Gastroesophageal sphincter (tissue), 3 donors: ENCODE results near the gene CCDC186.

Source experiments
- CTCF ChIP-seq, 4 experiments: fragments of 200-600 bp in 2 of 4; fragments of 450-650 bp in 2 of 4; sonication (generic) in 1 of 4; IDR thresholded peaks; one replicate each; pipeline ENCODE4 v1.5.1; 2017 to 2019; ENCODE audit warnings: antibody characterized with exemption in 4 of 4, mild to moderate bottlenecking in 2 of 4, moderate library complexity in 2 of 4
- EP300 ChIP-seq: sonication (generic); formaldehyde crosslinking; IDR thresholded peaks from one replicate; pipeline ENCODE4 v1.6.1; 2017; ENCODE audit warnings: antibody characterized with exemption, mild to moderate bottlenecking
- POLR2A ChIP-seq, 2 donors: fragments of 450-650 bp; IDR thresholded peaks; one replicate each; pipeline ENCODE4 v1.6.1; 2017; ENCODE audit warnings: antibody characterized with exemption in 2 of 2, mild to moderate bottlenecking in 2 of 2, moderate library complexity in 1 of 2
- POLR2AphosphoS5 ChIP-seq: sonication (generic); formaldehyde crosslinking; IDR thresholded peaks from one replicate; pipeline ENCODE4 v1.6.1; 2017; ENCODE audit warnings: antibody characterized with exemption

- TF ChIP-seq CTCF (IDR thresholded peaks at IDR 0.05) (no peak), POLR2A (IDR thresholded peaks at IDR 0.05) (no peak), EP300 (no peak), POLR2AphosphoS5 (no peak)
Measured at GRCh38 chr10:114078346-114078745, 95.7 kb downstream of the CCDC186 start.
